WERI-Rb-1 (cell line): ENCODE measurements around the gene AFF1.
"Not testable (repeated sequence)": the region's sequence is repeated elsewhere in the genome, so short reads cannot be mapped to it uniquely, and the experiment has no call there.

ENCODE experiments used
- DNase-seq: peaks from one replicate; pipeline ENCODE4 v3.0.0-alpha.2; 2020
- H3K27ac ChIP-seq: fragments of 250-450 bp; sonication (Bioruptor Pico); 2 replicates; pipeline ENCODE4 v1.5.1; 2020; ENCODE audit warnings: mild to moderate bottlenecking, moderate library complexity
- H3K27me3 ChIP-seq: fragments of 250-450 bp; sonication (Bioruptor Pico); 2 replicates; pipeline ENCODE4 v1.5.1; 2021; ENCODE audit warnings: mild to moderate bottlenecking, low read depth, moderate library complexity; ENCODE audit not compliant: insufficient read depth, severe bottlenecking
- H3K36me3 ChIP-seq: fragments of 250-450 bp; sonication (Bioruptor Pico); 2 replicates; pipeline ENCODE4 v1.5.1; 2020; ENCODE audit warnings: mild to moderate bottlenecking, moderate library complexity
- H3K4me3 ChIP-seq: 2 replicates; pipeline ENCODE4 v1.5.1; 2011; ENCODE audit warnings: low read depth, mild to moderate bottlenecking, control low read depth, low read length
- H3K9me3 ChIP-seq: fragments of 250-450 bp; sonication (Bioruptor Pico); 2 replicates; pipeline ENCODE4 v1.5.1; 2021; ENCODE audit warnings: mild to moderate bottlenecking, moderate library complexity; ENCODE audit not compliant: severe bottlenecking
- TF ChIP-seq, protein P1 (sequence below): IDR thresholded peaks from 2 replicates; pipeline ENCODE4 v1.5.1; 2011; ENCODE audit warnings: low read depth, mild to moderate bottlenecking, control low read depth, inconsistent platforms, low read length

The AFF1 gene

DNA sequence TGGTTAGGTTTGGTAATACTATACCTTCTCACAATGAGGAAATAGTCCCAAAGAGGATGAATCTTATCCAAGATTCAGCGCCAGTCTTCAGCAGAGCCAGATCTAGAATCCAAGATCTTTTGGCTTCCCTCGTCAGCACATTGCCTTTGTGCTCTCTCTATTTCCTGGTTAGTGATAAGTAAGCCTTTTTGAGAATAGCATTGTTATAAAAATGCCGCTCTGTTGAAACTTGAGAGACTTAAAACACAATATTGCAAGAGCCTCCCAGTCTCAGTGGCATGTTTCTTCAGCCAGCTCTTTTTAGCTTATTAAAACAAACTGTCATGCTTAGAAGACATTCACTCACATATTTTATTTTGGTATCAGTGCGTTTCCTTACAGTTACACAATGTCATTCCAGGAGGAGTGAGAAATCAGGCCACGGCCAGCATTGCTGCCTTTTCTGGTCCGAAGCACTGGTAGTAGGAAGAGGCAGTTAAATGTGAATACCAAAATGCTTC lies 144.2 kb downstream of the AFF1 start:
- no peak overlapping the region for H3K4me3 ChIP-seq
- H3K9me3 ChIP-seq, result no peaks in the 10 kb centered on the region
- H3K27ac ChIP-seq, result peak overlapping the region; percentile 41
- DNase-seq, result no peak
- H3K36me3 ChIP-seq, result no peaks in the 10 kb centered on the region; the same call in none of the 2 replicates
- H3K27me3 ChIP-seq, result no peaks in the 10 kb centered on the region
- TF ChIP-seq, protein P1, sequence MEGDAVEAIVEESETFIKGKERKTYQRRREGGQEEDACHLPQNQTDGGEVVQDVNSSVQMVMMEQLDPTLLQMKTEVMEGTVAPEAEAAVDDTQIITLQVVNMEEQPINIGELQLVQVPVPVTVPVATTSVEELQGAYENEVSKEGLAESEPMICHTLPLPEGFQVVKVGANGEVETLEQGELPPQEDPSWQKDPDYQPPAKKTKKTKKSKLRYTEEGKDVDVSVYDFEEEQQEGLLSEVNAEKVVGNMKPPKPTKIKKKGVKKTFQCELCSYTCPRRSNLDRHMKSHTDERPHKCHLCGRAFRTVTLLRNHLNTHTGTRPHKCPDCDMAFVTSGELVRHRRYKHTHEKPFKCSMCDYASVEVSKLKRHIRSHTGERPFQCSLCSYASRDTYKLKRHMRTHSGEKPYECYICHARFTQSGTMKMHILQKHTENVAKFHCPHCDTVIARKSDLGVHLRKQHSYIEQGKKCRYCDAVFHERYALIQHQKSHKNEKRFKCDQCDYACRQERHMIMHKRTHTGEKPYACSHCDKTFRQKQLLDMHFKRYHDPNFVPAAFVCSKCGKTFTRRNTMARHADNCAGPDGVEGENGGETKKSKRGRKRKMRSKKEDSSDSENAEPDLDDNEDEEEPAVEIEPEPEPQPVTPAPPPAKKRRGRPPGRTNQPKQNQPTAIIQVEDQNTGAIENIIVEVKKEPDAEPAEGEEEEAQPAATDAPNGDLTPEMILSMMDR, result no peak

DNA sequence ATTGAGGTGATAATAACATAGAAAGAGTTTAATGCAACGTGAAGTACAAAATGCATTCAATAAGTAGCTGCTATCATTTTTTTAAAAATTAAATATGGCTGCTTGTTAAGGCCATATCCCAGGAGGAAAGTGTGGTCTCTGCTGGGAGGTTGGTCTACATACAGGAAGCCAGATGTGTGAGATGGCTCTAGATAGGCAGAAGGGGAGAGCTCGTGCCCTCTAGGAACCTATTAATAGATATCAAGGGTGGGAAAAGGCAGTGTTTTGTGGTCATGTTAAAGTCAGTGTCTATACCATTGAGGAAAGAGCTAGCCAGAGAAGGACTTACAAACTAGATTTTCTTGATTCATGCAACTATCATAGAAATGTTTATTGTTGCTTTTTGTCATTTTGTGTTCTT lies 145.2 kb downstream of the AFF1 start:
- H3K27me3 ChIP-seq, result no peaks in the 10 kb centered on the region
- H3K27ac ChIP-seq, result no peak overlapping the region
- TF ChIP-seq, protein P1, result no peak
- no peak overlapping the region for H3K4me3 ChIP-seq
- no peak for DNase-seq
- no peaks in the 10 kb centered on the region for H3K9me3 ChIP-seq
- peaks cover 4% of the 10 kb centered on the region for H3K36me3 ChIP-seq

DNA sequence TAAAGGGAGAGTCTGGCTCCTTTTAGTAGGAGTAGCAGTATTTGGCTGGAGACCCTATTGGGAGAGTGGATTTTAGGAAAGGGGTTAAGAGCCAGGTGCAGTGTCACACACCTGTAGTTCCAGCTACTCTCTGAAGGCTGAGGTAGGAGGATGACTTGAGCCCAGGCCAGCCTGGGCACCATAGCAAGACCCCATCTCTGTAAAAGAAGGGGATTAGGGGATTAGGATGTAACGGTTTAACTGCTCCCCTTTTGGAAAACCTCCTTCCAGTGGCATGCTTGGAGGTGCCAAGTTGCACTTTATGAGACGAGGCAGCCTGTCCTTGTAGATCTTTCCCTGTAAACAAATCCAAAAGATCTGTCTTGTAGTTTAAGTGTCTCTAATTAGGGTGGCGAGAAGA lies 145.7 kb downstream of the AFF1 start:
- Histone ChIP-seq H3K36me3 (peaks cover 5% of the 10 kb centered on the region), H3K27me3 (no peaks in the 10 kb centered on the region), H3K27ac (no peak overlapping the region), H3K4me3 (no peak overlapping the region), H3K9me3 (no peaks in the 10 kb centered on the region)
- no peak for DNase-seq
- TF ChIP-seq, protein P1, result no peak

DNA sequence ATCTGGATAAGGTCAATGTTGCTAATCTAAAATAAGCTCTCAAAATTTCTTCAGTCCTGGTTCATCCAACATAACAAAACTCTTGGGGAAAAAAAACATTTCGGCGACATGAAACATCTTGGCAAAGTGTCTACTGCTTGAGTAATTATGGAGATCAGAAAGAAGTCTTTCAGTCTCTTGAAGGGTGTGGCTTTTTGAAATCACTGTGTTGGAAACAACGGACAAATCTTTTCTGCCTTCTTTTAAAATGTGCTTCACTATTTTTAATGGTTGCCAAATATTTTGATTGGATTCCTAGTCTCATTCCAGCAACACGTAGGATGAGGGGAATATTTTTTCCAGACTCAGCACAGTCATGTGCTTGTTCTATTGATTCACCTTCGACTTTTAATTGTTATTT lies 147.0 kb downstream of the AFF1 start:
- Histone ChIP-seq H3K36me3 (peaks cover 15% of the 10 kb centered on the region), H3K27ac (no peak overlapping the region), H3K9me3 (no peaks in the 10 kb centered on the region), H3K27me3 (no peaks in the 10 kb centered on the region), H3K4me3 (no peak overlapping the region)
- no peak for DNase-seq
- TF ChIP-seq, protein P1, result no peak

DNA sequence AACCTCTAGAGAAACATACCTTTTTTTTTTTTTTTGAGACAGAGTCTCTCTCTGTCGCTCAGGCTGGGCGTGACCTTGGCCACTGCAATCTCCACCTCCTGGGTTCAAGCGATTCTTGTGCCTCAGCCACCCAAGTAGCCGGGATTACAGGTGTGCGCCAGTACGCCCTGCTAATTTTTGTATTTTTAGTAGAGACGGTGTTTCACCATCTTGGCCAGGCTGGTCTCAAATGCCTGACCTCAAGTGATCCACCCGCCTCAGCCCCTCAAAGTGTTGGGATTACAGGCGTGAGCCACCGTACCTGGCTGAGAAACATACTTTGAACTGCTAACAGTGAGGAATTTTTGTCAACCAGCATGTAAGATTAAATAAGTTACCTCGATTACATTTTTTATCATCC lies 150.9 kb downstream of the AFF1 start:
- DNase-seq, H3K27me3 ChIP-seq, H3K9me3 ChIP-seq, H3K4me3 ChIP-seq, H3K27ac ChIP-seq: not testable (repeated sequence)
- H3K36me3 ChIP-seq, result peaks cover 47% of the 10 kb centered on the region

- Histone ChIP-seq H3K36me3 (peaks cover 48% of the 10 kb centered on the region), H3K9me3 (no peaks in the 10 kb centered on the region), H3K4me3 (no peak overlapping the region), H3K27me3 (no peaks in the 10 kb centered on the region), H3K27ac (no peak overlapping the region)
- no peak for DNase-seq
- TF ChIP-seq, protein P1, result no peak
These were observed 151.5 kb downstream of the AFF1 start for GRCh38 chr4:87086143-87086805.
